HG02870 (cell line): ENCODE results near the gene JARID2.

Experiments
- ATAC-seq: cut with Tn5 transposase; IDR thresholded peaks from one replicate; pipeline ENCODE4 v1.9.1; 2021; ENCODE audit warnings: mild to moderate bottlenecking, moderate library complexity; ENCODE audit not compliant: unreplicated experiment

The JARID2 gene

DNA sequence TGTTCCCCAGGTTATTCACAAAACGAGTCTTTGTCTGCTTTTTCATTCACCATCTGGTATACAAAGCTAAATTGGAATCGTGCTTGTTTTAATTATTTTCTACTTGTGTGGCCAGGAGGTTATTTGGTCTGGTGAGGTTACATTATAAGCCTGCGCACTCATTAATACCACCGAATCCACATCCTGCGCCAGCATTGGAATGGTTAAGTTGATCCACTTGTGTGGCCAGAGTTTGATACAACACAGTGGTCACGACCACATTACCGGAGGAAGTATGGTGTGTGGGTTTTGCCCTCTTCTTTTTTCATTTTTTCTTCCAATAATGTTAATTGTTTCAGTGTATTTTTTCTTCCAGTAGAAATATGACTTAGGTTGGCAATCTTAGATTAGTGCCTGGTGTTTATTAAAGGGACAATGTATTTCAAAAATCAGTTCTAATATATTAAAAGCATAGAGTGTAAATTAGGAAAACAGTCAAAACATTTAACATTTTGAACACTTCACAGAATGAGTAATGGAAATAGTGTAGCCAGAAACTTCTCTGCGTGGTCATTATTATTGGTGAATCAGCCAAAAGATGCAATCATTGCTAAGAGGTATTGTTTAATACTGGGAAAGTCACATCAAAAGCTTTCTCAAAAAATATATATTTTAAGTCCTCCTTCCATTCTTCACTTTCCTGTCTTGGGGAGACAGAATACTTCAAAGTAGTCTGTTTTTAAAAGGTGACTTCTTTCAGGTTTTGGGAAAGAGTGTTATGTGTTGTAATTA, 84.5 kb downstream of the JARID2 start:
- no peak for ATAC-seq

DNA sequence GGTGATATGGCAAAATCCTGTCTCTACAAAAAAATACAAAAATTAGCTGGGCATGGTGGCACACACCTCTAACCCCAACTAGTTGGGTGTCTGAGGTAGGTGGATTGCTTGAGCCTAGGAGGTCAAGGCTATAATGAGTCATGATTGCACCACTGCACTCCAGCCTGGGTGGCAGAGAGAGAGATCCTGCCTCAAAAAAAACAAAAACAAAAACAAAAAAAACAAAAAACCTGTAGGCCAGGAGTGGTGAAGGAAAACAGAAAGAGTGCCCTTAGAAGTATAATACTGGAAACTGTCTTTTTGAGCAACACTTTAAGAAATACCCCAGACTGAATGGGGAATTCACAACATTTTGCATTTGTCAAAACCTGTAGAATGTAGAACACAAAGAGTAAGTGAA, 85.3 kb downstream of the JARID2 start:
- ATAC-seq: no peak

DNA sequence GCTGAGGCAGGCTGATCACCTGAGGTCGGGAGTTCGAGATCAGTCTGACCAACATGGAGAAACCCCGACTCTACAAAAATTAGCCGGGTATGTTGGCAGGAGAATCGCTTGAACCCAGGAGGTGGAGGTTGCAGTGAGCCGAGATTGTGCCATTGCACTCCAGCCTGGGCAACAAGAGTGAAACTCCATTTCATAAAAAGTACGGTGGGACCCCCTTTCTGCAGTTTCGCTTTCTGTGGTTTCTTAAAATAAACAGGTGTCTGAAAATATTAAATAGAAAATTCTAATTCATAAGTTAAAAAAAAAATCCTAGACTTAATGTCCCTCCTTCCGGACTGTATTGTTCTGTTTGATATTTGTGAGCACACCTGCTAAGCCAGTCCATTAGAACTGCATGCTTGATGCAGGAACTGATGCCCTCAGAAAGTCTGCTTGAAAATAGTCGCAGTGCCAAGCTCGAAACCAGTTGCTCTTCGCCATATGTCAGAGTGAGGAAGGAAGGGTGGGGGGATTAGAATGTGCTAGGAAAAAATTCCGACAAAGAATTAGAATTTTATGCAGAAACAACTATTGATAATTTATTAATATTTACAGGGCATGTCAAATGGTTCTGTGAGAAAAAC, 85.9 kb downstream of the JARID2 start:
- ATAC-seq: no peak

DNA sequence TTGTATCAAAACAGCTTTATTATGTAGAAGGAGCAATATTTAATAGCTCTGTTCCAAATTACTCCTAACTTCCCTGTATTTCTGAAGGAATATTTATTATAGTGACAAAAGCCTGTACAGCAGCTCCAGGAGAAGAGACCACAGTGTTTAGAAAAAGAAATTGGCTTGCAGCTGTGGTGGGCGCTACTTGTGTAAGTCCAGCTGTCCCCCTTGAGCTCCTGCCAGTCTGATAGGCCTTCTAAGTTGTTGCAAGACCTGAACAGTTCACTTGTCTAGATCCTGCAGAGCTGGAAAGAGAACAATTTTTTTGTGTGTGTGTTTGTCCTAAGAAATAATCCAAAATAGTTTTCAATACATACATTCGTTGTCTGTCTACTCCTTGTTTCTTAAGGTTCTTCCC, 86.6 kb downstream of the JARID2 start:
- no peak for ATAC-seq

DNA sequence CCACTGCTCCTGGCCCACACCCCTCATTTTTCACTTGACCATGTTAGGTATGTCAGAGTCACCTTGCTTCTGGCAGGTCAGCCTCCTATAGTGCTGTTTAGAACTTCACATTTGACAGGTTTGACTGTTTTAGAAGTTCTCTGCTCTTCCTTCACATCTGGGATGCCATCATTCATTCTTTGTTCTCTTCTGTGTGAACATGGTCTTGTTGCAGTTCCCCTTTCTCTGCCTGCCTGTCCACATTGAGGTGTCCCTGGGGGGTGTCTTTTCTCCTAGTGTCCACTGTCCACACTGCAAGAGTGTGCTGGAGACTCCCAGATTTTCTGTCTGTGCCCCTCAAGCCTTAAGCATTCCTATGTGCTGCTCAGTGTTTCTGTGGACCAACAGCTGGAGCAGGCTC, 89.5 kb downstream of the JARID2 start:
- ATAC-seq: no peak

DNA sequence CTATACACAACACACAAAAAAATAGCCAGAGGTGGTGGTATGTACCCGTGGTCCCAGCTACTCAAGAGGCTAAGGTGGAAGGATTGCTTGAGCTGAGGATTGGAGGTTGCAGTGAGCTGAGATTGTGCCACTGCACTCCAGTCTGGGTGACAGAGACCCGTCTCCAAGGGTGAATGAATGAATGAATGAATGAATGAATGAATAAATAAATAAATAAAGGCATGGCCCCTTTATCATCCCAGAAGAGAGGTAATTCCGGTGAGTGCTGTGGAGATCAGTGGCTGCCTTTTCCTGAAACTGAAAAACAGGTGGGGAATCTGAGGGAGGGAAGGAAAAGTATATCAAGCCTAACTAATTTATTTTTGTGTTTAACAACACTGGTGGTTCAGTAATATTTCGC, 90.0 kb downstream of the JARID2 start:
- no peak for ATAC-seq

DNA sequence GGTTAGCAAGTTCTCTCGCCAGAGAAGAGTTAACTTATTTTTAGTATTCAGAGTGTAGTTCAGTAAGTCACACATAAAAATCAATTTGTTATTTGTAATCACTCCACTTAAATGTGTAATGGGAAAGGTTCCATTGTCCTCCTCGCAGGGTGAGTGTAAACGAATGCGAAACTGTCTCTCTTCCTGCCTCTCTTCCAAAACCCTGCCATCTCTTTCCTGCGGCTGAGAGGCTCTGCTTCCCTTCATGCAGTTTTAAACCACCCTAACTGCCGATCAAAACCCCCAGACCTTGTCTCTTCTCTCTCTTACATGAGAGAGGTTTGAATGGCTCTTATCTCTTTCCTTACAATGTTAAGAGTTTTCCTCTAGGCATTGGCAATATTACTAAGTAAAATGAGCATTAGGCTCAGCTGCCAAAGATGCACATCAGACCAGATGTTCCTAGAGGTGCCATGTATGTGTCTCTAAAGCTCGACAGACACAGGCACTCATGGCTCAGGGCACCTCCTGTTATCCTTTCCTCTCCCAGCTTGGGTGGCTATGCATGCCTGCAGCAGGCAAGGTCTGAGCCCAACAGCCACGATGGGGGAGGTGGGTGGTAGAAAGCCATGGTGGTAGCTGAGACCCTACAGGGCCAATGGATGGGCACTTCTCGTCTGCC, 91.2 kb downstream of the JARID2 start:
- ATAC-seq: no peak

DNA sequence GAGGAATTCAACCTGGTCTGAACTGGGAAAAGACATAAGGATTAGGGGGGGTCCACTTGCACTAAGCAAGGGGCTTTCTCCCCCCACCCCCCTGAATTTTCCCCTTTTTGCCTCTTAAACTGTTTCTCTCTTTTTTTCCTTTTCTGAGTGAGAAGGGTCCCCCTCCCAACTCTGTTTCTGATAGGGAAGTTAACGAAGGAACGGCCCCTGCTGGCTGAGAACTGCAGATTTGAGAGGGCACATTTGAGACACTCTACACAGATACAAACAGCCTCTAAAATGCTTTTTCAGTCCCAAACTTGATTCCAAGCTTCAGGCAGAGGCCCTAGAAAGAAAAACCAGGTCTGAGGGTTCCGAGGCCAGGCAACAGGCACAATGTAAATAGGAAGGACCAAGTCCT, 91.7 kb downstream of the JARID2 start:
- no peak for ATAC-seq

DNA sequence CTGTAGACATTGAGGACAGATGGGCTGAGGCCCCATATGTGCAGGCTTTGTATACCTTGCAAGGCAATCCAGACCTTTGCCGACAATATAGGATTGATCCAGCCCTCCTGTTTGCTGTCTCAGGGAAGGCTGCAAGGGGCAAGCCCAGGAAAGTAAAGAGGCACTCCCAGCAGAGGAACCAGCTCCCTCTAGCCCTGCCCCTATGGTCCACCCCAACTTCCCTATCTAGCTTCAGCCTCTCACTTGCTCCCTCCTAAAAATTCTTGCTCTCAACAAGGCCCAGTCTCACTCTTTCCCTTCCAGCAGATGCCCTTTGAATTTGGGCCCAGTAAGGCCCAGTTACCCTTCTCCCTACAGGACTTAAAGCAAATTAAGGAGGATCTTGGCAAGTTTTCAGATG, 92.6 kb downstream of the JARID2 start:
- ATAC-seq: no peak

DNA sequence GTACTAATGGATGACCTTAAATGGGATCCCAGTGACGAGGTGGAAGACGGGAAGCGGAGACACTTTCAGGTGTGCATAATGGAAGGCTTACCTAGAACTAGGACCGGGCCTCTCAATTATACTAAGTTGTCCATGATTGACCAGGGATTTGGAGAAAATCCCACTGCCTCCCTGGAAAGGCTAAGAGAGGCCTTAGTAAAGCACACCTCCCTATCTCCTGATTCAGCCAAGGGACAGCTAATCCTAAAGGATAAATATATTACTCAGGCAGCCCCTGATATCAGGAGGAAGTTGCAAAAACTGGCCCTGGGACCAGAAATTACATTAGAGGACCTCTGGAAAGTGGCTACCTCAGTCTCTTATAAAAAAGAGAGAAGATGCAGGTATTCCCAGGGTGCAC, 93.2 kb downstream of the JARID2 start:
- ATAC-seq: no peak

DNA sequence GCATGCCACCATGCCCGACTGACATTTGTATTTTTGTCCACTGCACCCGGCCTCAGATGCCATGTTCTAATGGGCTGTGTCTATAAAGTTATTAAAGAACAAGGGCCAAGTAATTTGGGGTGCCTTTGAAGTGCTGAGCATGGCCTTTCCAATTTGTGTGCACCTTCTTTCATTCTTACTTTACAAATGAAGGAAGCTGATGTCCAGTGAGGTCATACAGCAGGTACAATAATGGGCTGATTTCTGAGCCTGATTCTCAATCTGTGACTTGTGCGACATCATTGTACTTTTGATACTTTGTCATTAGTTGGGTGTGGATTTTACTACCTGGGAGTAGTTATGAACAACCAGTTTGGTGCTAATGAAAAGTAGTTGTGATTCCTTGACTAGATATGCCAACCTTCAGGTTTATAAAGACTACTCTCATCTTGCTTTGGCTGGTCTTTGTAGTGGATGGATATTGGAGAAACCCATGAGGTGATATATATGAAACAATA, 94.3 kb downstream of the JARID2 start:
- ATAC-seq: no peak

DNA sequence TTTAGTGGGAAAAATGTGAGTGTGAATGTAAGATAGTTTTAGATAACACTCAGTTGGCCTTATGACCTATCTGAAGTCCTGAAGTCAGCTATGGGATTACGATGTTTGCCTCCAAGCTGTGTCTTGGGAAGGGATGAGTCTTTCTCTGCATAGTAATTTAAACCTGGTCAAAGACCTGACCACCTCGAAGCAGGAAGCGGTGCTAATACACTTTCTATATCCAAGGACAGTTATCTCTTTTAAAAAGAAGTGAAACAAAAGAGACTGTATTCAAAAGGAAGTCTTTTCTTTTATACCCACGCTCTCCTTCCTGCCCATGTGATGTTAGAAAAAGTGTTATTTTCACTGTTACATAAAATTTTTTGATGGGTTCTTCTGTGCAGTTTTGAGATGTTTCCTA, 94.9 kb downstream of the JARID2 start:
- ATAC-seq: no peak

DNA sequence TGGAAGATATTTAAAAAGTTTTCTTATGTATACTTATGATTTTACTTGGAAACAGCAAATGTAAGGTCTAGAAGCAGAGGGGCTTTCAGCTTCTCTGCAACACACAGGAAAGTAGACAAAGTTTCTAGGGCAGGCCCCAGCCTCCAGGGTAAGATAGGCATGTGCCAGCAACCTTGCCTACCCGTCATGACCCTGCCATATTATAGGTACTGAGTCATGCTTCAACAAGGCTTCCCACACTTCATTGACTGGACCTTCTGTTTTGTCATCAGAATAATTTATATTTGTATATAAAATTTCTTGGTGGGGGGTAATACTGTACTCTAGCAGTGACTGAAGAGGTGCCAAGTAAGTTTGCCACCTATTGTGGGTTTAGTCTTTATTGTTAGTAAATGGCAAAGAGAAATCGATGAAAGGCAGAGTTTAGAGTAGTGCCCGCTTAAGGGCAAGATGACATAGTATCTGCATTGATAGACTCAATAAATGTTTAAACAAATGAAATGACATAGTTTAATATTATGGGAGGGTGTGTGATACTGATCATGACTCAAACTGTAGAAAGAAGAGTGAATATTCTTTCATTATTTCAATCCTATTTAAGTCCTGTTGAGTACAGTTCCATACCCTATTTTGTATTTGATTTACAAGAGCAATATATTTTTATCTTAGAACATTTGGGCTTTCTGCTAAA, 95.6 kb downstream of the JARID2 start:
- ATAC-seq: no peak

DNA sequence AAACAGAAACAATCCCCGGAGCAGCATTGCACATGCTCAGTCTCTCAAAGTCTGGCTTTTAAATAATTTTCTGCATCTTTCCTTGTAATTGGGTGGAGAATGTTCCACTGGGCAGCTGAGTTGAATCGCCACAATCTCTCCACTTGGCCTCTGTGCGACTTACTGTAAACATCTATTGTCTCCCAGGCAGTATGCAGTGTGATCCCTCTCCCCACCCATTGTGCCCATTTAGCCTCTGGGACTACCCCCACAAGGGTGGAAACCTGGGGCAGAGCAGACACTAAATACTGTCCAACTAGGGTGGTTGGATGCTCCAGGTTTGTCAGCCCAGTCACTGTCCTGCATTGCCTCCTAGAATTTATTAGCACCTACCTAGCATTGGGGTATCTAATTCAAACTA, 96.2 kb downstream of the JARID2 start:
- ATAC-seq: no peak

DNA sequence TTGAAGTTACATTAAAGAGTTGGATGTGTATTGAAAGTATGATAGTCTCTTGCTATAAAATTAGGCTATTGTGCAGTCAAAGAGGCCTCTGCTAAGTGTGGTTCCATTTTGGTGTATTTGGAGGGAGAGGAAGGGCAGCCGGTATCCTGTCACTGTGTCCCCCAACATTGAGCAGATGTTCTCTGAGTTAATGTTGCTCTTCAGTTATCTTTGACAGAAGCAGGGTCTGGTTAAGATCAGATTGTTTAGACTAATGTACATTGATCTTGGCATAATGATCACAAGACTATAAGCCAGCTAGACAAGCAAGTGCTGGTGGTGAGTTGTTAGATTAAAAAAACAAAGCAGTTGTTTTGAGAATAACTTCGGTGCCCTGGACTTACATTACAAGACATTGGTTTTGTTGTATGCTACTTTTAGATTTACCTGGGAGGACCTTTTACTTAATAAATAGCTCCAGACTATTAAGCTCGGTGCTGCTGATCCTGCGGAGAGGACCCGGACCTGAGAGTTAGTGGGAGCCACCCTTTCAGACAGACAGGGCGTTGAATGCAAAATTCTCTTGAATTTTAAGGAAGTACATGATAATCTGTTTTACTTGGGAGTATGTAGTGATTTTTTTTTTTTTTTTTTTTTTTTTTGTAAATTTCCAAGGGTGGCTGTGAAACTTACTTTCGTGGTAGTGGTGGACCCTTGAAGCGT, 97.8 kb downstream of the JARID2 start:
- no peak for ATAC-seq

DNA sequence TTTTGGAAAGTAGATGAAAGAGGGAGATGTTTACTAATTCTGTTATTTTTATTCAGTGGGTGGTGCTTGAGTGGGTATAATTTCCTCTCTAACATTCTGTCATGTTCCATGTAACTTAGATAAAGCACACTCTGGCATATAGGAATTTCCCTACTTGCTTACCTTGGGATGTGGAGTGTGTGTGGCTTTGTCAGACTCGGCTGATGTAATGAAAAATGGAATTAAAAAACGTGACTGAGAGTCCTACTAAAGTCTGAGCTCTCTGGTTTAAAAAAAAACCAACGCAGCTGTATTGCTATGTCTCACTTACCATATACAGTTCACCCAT, 98.3 kb downstream of the JARID2 start:
- ATAC-seq: no peak

DNA sequence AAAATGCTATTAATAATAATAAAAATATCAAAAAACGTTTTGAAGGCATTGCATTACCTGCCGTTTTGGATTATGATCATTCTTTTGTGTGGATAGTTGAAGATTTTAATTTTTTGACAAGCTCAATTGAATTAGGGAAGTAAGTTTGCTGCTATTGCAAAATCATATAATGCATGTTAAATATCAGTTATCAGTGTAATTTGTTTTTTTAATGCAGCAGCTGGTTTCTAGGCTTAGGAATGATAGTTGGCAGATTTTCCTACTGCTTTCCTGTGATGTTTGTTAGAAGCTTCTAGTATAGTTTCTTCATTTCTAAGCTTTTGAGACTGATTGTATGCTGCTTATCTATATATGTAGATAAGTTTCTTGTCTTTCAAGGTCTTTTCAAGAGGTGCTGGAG, 99.0 kb downstream of the JARID2 start:
- ATAC-seq: no peak

DNA sequence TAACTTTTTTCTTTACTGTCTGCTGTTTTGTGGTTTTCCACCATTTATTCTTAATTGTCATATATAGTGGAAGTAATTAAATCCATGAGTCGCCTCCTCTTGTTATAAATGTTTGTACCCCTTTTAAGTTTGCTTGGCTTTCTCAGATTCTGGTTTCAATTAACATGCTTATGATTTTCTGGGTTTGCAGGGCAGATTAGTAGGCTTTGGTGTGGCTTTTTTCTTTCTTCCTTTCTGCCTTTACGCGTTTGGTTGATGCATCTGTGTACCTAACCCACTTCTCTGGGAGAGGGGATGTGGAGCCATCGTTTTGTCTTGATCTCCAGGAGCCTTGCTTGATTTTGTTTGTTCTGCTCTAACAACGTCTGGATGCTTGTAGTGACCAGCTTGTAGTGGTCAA, 100.4 kb downstream of the JARID2 start:
- ATAC-seq: no peak

DNA sequence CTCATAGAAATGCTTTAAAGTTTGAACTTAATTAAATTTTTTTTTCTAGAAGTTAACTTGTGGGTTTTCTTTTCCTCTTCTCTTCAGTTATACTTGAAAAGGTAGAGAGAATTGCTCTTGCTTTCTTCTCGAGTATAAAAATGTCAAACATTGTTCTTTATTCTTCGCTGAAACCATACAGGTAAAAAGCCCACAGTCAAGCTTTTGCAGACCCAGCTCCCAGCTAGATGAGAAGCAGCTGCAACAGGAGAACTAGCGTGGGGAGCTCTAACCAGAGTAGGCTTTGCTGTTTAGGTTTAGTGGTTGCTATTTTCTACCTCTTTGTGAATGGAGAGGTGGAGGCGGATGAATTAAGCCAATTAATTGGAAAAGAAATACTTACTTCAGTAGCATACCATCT, 102.7 kb downstream of the JARID2 start:
- no peak for ATAC-seq

DNA sequence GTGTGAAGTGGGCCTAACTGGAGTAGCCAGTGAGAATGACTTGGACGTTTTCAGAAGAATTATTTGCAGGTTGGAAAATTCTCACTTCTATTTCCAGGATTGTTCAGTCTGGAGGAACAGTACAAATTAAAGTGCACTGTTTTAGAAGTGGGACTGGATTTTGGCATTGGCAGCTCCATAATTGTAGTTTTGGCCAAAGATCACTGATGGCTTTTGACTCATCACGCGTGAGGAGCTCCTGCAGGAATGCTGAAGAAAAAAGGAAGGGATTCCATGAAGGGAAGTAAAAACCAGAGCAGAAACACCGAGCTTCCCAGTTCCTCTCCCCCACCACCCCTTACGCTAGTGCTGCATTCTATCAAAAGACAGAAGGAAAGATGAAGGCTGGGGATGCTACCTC, 103.5 kb downstream of the JARID2 start:
- no peak for ATAC-seq
